Dermis blood vessel endothelial cell (primary cell): ENCODE measurements around the gene GPC6. TPM values are rescaled to one million over a fixed set of nuclear protein-coding genes. Genes with fewer than 3 reads are reported as not detected.

Source experiments
- DNase-seq: peaks from one replicate; pipeline ENCODE4 v3.0.0; 2010
- total RNA-seq: library from RNA; depleted of rRNA; stranded (reverse); fragments of >200 nt; gene quantifications from 2 replicates; pipeline ENCODE4 v1.2.3, GENCODE V29; 2014

Gene GPC6
- total RNA-seq, 1 donor from 2014 or later = 0.17 TPM

- no peak for DNase-seq
These were observed 721.7 kb downstream of the GPC6 start for GRCh38 chr13:93948162-93948922.

GRCh38 chr13:93951108-93951507 is 724.5 kb downstream of the GPC6 start:
- no peak for DNase-seq

DNA sequence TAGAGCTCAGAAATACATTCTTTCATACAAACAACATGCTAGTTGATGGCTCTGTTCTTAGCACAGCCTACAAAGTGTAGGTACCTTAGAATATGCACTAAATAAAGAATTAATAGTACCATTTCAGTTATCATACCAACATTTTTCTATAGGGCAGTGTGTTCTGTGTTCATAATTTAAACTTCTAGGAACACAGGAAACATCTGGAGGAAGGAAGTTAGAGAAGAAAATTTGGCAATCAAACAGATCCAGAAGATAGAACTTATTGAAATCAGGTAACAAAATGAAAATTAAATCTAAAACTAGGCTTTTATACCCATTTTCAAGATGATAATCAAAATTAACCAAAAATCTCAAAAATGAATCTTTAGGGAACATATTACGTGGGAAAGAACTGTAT is 725.3 kb downstream of the GPC6 start:
- no peak for DNase-seq

DNA sequence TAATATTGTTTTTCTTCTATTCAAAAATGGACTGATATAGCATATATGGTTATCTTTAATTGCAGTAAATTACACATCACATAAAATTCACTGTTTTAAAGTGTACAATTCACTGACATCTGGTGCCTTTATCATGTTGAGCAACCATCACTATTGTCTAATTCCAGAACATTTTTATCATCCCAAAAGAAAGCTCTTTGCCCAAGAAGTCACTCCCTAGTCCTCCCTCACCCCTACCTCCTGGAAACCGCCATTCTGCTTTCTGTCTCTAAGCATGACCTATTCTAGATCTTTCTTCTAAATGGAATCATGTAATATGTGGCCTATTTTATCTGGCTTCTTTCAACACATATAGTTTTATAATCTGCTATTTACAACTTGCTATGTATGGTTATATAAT is 727.2 kb downstream of the GPC6 start:
- DNase-seq = no peak

GRCh38 chr13:93955904-93956303 is 729.3 kb downstream of the GPC6 start:
- no peak for DNase-seq

- DNase-seq = no peak
These were observed 729.8 kb downstream of the GPC6 start for GRCh38 chr13:93956426-93956825.

DNA sequence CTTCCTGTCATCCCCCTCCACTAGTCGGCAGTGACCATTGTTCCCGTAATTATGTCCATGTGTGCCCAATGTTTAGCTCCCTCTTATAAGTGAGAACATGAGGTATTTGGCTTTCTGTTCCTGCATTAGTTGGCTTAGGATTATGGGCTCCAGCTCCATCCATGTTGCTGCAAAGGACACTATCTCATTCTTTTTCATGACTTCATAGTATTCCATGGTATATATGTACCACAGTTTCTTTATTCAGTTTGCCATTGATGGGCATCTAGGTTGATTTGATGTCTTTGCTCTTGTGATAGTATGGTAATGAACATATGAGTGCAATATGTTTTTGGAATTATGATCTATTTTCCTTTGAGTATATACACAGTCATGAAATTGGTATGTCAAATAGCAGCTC is 730.8 kb downstream of the GPC6 start:
- DNase-seq = no peak

DNA sequence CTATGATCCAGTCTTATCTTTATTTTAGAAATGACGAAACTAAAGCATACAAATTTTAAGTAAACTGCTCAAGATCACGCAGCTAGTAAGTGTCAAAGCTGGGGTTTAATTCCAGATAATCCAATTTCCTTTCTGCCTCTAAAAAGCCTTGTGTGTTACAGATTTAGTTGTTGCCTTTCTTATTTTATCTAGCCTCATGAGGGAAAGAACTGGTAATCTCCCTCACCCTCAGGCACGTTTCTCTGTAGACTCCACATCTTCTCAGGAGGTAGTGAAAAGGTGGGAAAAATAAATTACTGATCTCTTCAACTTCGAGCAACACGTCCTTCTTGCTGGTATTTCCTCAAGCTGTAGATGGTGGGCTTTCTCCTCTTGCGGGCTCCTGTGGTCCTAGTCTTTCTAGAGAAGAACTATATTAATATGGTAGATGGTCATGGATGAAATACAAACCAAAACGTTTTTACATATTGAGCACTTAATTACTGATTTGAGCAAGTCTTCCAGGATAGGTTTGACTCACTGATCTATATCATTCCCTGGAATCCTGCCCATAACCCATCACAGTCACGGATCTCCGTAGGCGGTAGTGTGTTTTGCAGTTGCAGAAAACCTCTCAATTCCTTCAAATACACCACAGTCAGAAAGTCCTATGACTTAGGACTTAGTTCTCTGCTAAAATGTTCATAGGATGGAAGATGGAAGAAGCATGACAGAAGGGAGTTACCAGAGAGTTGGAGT is 733.4 kb downstream of the GPC6 start:
- no peak for DNase-seq

DNA sequence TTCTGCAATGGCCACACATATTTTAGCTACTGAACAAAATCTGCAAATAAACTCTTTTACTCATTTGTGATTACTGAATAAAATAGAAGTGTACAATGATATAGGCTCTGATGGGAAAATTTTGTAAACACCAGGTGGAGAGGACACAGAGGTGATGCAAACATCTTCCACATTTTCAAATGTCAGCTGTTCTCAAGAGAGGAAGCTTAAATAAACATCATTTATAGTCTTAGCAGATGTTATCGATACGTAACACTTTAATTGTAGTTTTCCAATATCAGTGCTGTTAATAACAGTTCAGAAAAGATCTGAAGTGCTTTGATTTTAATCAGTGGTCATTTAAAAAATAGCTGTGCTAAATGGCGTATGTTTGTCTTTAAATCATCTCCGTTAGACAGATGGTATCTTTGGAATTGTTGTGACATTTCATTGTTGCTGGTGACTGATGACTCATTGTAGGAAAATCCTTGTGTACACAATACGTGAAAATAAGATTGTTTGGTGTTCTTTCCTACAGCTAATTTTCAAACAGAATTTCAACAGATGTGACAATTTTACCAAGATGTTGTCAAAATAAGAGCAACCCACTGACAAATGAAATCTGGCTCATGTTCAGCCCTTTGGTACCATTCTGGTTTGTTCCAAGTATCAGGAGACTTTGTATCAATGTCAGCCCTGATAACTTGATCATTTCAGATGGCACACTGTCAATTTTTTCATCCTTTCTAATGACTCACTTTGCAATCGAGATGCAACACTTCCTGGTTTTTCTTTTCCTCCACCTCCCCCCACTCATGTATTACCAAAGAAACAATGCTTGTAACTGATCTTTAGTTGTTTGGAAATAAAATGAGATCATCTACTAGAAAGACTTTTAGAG is 736.9 kb downstream of the GPC6 start:
- no peak for DNase-seq

DNA sequence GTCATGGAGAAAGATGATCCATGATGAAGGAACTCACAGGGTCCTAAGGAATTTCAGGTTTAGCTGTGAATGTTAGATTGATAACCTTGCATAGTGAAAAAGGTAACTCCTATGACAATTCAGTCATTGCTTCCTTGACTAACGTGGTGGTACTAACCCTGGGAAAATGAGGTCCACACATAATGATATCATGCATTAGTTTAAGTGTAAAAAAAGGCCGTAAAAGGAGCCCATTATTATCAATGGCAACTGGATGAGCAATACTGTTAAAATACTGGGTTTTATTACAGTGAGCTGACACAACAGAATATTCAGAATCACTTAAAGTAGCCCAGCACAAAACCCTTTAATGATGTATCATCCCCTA is 737.5 kb downstream of the GPC6 start:
- DNase-seq = no peak

DNA sequence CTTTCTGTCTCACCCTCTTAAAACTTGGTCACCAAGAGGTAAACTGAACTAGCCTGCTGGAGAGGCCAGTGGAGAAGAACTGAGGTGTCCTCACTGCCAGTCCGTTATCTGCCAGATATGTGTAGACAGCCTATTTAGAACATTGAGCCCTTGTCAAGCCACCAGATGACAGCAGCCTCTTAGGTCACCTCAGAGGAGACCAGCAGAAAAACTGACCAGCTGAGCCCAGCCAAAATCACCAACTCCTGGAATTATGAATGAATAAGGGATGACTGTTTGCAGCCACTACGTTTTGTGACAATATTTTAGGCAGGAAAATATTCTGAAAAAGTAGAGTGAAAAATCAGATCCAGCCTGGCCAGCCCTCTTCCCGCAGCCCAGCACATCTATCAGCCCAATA is 739.0 kb downstream of the GPC6 start:
- no peak for DNase-seq

GRCh38 chr13:93966267-93966936 is 739.8 kb downstream of the GPC6 start:
- DNase-seq = no peak

GRCh38 chr13:93967286-93967685 is 740.7 kb downstream of the GPC6 start:
- DNase-seq = no peak

DNA sequence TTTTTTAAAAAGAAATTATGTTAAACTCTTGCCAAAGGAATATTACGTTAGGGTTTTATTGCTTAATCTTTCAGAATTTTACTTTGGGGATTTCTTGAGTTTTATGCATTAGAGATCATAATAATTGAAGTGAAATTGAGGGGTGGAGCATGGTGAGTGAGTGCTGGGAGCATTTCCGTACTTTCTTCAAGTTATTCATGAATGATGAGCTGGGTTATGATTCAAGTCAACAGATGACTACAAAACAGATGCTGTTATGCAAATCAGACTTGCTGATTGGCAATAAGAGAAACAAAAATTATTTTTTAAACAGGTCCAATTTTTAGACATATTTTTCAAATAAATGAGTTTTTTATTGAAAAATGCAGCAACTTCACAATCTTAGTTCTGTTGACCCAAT is 748.6 kb downstream of the GPC6 start:
- no peak for DNase-seq

- DNase-seq = no peak
These were observed 749.9 kb downstream of the GPC6 start for GRCh38 chr13:93976528-93976927.

- DNase-seq = no peak
These were observed 751.4 kb downstream of the GPC6 start for GRCh38 chr13:93977986-93978385.

- no peak for DNase-seq
These were observed 754.9 kb downstream of the GPC6 start for GRCh38 chr13:93981426-93981977.

GRCh38 chr13:93982179-93982918 is 755.7 kb downstream of the GPC6 start:
- DNase-seq = no peak

DNA sequence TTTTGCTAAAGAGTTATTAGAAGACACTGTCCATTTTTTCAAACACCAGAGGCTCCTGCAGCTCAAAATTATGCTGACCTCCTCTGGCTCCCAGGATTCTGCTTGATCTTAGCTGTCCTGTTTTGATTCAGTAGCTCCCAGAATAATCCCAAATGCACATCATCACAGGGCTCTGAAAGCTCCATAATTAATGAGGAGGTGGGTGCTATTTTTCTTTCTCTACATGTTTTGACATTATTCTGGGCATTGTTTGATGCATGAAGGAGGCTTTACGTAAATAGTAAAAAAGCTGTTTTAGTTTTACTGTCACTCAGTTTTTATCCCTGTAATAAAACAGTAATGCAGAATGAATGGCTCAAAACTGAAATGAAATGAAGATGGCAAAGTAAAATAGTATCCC is 757.4 kb downstream of the GPC6 start:
- no peak for DNase-seq

DNA sequence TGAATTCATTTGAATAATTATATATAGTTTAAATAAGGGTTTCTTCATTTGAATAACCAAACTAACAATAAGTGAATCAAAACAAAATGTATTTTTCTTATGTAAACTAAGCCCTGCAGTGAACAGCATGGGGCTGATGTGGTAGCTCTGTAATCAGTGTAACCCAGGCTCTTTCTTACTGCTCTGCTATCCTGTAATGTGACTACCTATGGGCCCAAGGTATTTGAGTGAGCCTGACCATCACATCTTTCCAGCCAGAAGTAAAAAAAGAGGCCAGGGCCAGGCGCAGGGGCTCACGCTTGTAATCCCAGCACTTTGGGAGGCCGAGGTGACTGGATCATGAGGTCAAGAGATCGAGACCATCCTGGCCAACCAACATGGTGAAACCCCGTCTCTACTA is 758.3 kb downstream of the GPC6 start:
- no peak for DNase-seq

DNA sequence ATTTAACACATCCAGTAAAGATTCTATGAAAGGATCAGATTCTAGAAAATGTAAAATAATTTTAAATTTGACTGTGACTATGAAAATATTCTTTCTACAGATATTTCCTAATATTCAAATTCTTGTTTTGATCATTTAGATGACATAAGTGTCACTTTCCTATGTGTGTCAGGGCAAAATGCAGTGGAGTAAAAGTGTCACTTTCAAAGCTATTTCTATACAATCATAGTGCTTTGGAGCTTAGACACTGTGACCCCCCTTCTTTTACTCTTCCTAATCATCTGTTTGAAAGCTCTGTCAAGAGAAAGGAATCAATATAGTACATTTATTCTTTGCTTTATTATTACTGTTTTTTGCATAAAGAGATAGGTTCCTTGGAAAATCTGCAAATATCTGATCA is 760.9 kb downstream of the GPC6 start:
- no peak for DNase-seq

DNA sequence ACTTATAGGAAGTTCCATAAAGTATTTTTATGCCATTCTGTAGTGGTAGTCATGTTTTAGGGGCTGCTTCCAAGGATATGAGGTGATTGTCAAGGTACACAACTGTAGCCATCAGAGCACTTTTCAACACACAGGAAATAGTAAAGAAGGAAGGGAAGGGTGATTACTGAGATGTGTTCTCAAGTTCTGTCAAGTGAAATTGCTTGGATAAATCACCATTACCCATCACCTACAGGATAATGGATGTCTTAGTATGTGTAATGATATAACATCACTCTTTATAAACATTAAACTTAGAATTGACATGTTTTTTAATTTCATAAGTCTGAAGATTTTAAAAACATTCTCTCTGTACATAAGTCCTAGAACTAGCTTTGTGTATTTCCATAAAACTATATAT is 765.0 kb downstream of the GPC6 start:
- no peak for DNase-seq
